SK-N-SH (cell line): Measurements from ENCODE around the gene TBL1XR1. TPM values are rescaled to one million over a fixed set of nuclear protein-coding genes. Genes with fewer than 3 reads are reported as not detected.

ENCODE experiments used
- CTCF ChIA-PET: fragments of 300-600, 350-600 bp; formaldehyde crosslinking; extraction: SDS; loops from one replicate; lab custom pipeline; 2021; lab: Yijun Ruan, JAX
- POLR2A ChIA-PET: fragments of 350-600 bp; sonication (Branson Sonifier 250); formaldehyde crosslinking; extraction: SDS; loops from one replicate; lab custom pipeline; 2020; ENCODE audit warnings: antibody characterized with exemption, inconsistent platforms; lab: Yijun Ruan, JAX
- DNase-seq: peaks from one replicate; pipeline ENCODE4 v3.0.0; 2012
- H2AFZ ChIP-seq: fragments of 200-600 bp; sonication (generic); 2 replicates; pipeline ENCODE4 v1.8.1; 2016; ENCODE audit warnings: antibody characterized with exemption, mild to moderate bottlenecking, low read depth
- H3F3A ChIP-seq: fragments of 200-600 bp; sonication (generic); replicated peaks from 2 replicates; pipeline ENCODE3; 2016; ENCODE audit warnings: antibody characterized with exemption, mild to moderate bottlenecking; ENCODE audit not compliant: insufficient read depth
- H3K27ac ChIP-seq, 2 experiments: fragments of 200-500 bp in 1 of 2; fragments of 200-600 bp in 1 of 2; sonication (Bioruptor generic) in 1 of 2; sonication (generic), shearing (Covaris generic) in 1 of 2; 2 replicates each; pipeline versions ENCODE4 v1.5.1 to v1.6.1; 2014 to 2016; ENCODE audit warnings: low read depth in 2 of 2, inconsistent platforms in 1 of 2, low read length in 1 of 2, mild to moderate bottlenecking in 1 of 2, mixed read lengths in 1 of 2
- H3K27me3 ChIP-seq: fragments of 200-600 bp; sonication (generic), shearing (Covaris generic); 2 replicates; pipeline ENCODE4 v1.6.1; 2016; ENCODE audit warnings: mixed run types; ENCODE audit not compliant: insufficient read depth
- H3K36me3 ChIP-seq, 2 experiments: fragments of 200-500 bp in 1 of 2; fragments of 200-600 bp in 1 of 2; sonication (Bioruptor generic) in 1 of 2; sonication (generic) in 1 of 2; replicated peaks in 1 of 2; 2 replicates each; pipeline versions ENCODE3 to v1.5.1; 2014 to 2016; ENCODE audit warnings: low read length in 1 of 2, mild to moderate bottlenecking in 1 of 2; ENCODE audit not compliant: insufficient read depth in 2 of 2, control insufficient read depth in 1 of 2
- H3K4me1 ChIP-seq, 2 experiments: fragments of 200-500 bp in 1 of 2; fragments of 200-600 bp in 1 of 2; sonication (Bioruptor generic) in 1 of 2; sonication (generic), shearing (Covaris generic) in 1 of 2; 2 replicates each; pipeline versions ENCODE4 v1.5.1 to v1.6.1; 2014 to 2016; ENCODE audit warnings: low read depth in 1 of 2, low read length in 1 of 2, mixed run types in 1 of 2; ENCODE audit not compliant: insufficient read depth in 2 of 2, control insufficient read depth in 1 of 2
- H3K4me2 ChIP-seq: fragments of 200-600 bp; sonication (generic), shearing (Covaris generic); 2 replicates; pipeline ENCODE4 v1.6.1; 2017; ENCODE audit warnings: mixed run types
- H3K4me3 ChIP-seq, 2 experiments: fragments of 200-500 bp in 1 of 2; fragments of 200-600 bp in 1 of 2; sonication (Bioruptor generic) in 1 of 2; sonication (generic), shearing (Covaris generic) in 1 of 2; 2 replicates each; pipeline versions ENCODE4 v1.5.1 to v1.8.1; 2014 to 2016; ENCODE audit warnings: low read depth in 2 of 2, inconsistent platforms in 1 of 2, low read length in 1 of 2, mild to moderate bottlenecking in 1 of 2, mixed read lengths in 1 of 2, moderate library complexity in 1 of 2
- H3K79me2 ChIP-seq: fragments of 200-600 bp; sonication (generic); 2 replicates; pipeline ENCODE4 v1.8.1; 2017; ENCODE audit warnings: mild to moderate bottlenecking; ENCODE audit not compliant: insufficient read depth
- H3K9ac ChIP-seq: fragments of 200-600 bp; sonication (generic); 2 replicates; pipeline ENCODE4 v1.6.1; 2017; ENCODE audit warnings: mixed run types
- H3K9me2 ChIP-seq: fragments of 200-600 bp; sonication (generic); 2 replicates; pipeline ENCODE4 v1.6.1; 2017; ENCODE audit warnings: mixed run types
- H3K9me3 ChIP-seq: fragments of 200-600 bp; sonication (generic); 2 replicates; pipeline ENCODE4 v1.6.1; 2017; ENCODE audit warnings: mixed run types, mild to moderate bottlenecking, moderate library complexity
- H4K20me1 ChIP-seq: fragments of 200-600 bp; sonication (generic); 2 replicates; pipeline ENCODE4 v1.6.1; 2017; ENCODE audit warnings: mild to moderate bottlenecking, mixed run types; ENCODE audit not compliant: insufficient read depth
- ELF1 ChIP-seq: IDR thresholded peaks from 2 replicates; pipeline ENCODE4 v1.4.0; 2012
- EP300 ChIP-seq, 2 experiments: IDR thresholded peaks; 2 replicates each; pipeline versions ENCODE4 v1.4.0 to v1.6.1; 2012; ENCODE audit warnings: borderline replicate concordance in 1 of 2, low read depth in 1 of 2, low read length in 1 of 2
- FOXJ3 ChIP-seq: sonication (generic); formaldehyde crosslinking; IDR thresholded peaks from 2 replicates; pipeline ENCODE4 v1.5.1; 2020; ENCODE audit warnings: mild to moderate bottlenecking, missing genetic modification reagents
- FOXM1 ChIP-seq: IDR thresholded peaks from 2 replicates; pipeline ENCODE4 v1.4.0; 2012; ENCODE audit warnings: low read depth, mild to moderate bottlenecking
- MXI1 ChIP-seq: IDR thresholded peaks from 2 replicates; pipeline ENCODE4 v1.6.1; 2012; ENCODE audit warnings: mild to moderate bottlenecking, low read depth, low read length, improper control_type of control experiment
- NRF1 ChIP-seq: IDR thresholded peaks from 2 replicates; pipeline ENCODE4 v1.6.1; 2012; ENCODE audit warnings: low read depth, mild to moderate bottlenecking, low read length
- POLR2AphosphoS5 ChIP-seq: IDR thresholded peaks from 2 replicates; pipeline ENCODE4 v1.6.1; 2012; ENCODE audit warnings: low read depth, low read length
- RAD21 ChIP-seq: IDR thresholded peaks from 2 replicates; pipeline ENCODE4 v1.6.1; 2012; ENCODE audit warnings: mild to moderate bottlenecking, low read length
- RFX5 ChIP-seq: IDR thresholded peaks from 2 replicates; pipeline ENCODE4 v1.6.1; 2012; ENCODE audit warnings: mild to moderate bottlenecking, improper control_type of control experiment, low read length
- RXRA ChIP-seq: IDR thresholded peaks from 2 replicates; pipeline ENCODE4 v1.4.0; 2012; ENCODE audit warnings: low read depth, mild to moderate bottlenecking, borderline replicate concordance
- SMC3 ChIP-seq: IDR thresholded peaks from 2 replicates; pipeline ENCODE4 v1.6.1; 2012; ENCODE audit warnings: low read depth, low read length, improper control_type of control experiment
- TAF1 ChIP-seq: IDR thresholded peaks from 2 replicates; pipeline ENCODE4 v1.6.1; 2012; ENCODE audit warnings: low read depth, mild to moderate bottlenecking, low read length, moderate library complexity, borderline replicate concordance
- WGBS: methylation state at CpG from one replicate; pipeline ENCODE4 v1.1.6; 2017; ENCODE audit warnings: low lambda C conversion rate; 5-methylcytosine and 5-hydroxymethylcytosine counted together
- polyA plus RNA-seq, 3 experiments: library from polyadenylated mRNA; depleted of rRNA; stranded (reverse); fragments of >200 nt; gene quantifications; 2 replicates each; pipeline ENCODE4 v1.2.3, GENCODE V29; 2012
- TF ChIP-seq, protein P1 (sequence below): IDR thresholded peaks from 2 replicates; pipeline ENCODE4; 2012
- TF ChIP-seq, protein P2 (sequence below): fragments of 150-350 bp; IDR thresholded peaks from 2 replicates; pipeline ENCODE4 v1.6.1; 2017; ENCODE audit warnings: antibody characterized with exemption, low read length, low read depth, borderline replicate concordance
- TF ChIP-seq, protein P3 (sequence below): IDR thresholded peaks from 2 replicates; pipeline ENCODE4 v1.4.0; 2012; ENCODE audit warnings: low read depth, borderline replicate concordance
- TF ChIP-seq, protein P4 (sequence below): fragments of 200-600 bp; sonication (generic); IDR thresholded peaks from 2 replicates; pipeline ENCODE4 v1.6.1; 2017; ENCODE audit warnings: antibody characterized with exemption, mild to moderate bottlenecking, moderate library complexity

Gene TBL1XR1
- polyA plus RNA-seq, 1 of the 3 experiments (the other 2 are of a cell fraction) = 20.9 TPM

DNA sequence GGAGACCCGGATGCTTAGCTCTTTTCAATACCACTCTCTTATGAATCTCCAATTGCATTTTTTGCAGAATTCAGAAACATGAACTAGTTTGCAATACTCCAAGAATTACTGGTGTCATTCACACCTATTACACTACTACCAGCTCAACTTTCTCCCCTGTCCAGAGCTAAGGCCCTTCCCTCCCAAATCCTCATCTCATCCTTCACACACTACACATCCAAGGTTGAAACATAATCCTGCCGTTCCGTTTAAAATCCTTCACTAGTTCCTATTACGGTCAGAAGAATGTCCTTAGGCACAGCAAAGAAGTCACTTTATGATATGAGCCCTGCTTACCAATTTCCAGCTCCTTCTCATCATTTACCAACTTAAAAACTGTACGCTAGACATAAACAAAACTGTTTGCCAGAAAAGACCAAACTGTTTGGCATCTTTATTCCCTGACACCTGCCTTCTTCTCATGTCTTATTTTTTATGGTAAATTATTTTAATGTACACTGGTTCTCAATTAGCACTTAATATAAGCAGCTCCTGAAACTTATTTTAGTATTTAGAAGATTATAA lies 22.6 kb downstream of the TBL1XR1 start:
- ChIA-PET POLR2A (no interaction called here), CTCF (interaction anchor here (0.9 to 1.0 kb wide), 2 partner anchors 16 to 185 kb away, joined by 3 read pairs; no protein-coding TSS in a partner anchor)
- TF ChIP-seq, protein P1, sequence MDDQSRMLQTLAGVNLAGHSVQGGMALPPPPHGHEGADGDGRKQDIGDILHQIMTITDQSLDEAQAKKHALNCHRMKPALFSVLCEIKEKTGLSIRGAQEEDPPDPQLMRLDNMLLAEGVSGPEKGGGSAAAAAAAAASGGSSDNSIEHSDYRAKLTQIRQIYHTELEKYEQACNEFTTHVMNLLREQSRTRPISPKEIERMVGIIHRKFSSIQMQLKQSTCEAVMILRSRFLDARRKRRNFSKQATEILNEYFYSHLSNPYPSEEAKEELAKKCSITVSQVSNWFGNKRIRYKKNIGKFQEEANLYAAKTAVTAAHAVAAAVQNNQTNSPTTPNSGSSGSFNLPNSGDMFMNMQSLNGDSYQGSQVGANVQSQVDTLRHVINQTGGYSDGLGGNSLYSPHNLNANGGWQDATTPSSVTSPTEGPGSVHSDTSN = no peak
- TF ChIP-seq EP300 (IDR thresholded peaks at IDR 0.05; ENCODE audit: borderline replicate concordance in 1 of 2, low read depth in 1 of 2, low read length in 1 of 2) (no peak), RAD21 (no peak), TAF1 (no peak), FOXM1 (no peak), NRF1 (no peak), RXRA (no peak)
- TF ChIP-seq, protein P2, sequence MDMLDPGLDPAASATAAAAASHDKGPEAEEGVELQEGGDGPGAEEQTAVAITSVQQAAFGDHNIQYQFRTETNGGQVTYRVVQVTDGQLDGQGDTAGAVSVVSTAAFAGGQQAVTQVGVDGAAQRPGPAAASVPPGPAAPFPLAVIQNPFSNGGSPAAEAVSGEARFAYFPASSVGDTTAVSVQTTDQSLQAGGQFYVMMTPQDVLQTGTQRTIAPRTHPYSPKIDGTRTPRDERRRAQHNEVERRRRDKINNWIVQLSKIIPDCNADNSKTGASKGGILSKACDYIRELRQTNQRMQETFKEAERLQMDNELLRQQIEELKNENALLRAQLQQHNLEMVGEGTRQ = no peak

DNA sequence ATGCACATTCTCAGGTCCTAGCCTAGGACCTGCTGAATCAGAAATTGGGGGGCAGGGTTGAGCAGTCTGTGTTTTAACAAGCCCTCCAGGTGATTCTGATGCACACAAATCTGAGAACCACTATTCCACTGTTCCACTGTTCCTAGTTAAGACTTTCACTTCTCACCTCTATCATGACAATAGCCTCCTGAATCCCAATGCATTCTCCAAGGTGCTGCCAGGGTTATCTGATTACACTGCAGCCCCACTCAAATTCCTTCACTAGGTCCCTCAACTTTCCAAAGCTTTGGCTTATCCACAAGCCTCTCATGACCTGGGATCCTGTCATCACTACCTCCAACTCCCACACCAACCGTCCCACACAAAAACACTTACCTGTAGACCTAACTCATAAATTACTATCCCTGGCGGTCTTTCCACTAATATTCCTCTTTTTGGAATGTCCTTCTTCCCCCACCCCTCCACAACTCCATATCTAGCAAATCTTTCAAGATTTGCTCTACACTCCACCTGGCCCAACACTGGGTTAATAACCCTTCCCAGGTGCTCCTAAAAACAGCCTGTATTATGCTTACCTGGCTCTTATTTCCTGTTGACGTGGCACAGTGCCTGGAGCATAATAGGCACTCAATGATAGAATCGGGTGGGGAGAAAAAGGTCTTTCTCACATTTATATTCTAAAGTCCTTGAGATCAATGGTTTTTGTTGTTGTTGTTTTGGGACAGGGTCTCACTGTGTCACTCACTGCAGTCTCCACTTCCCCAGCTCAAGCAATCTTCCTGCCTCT lies 27.2 kb downstream of the TBL1XR1 start:
- H3K4me3 ChIP-seq = no peak overlapping the region
- TF ChIP-seq ELF1 (no peak), RFX5 (no peak), MXI1 (no peak), POLR2AphosphoS5 (no peak), FOXJ3 (no peak), SMC3 (no peak)
- TF ChIP-seq, protein P3, sequence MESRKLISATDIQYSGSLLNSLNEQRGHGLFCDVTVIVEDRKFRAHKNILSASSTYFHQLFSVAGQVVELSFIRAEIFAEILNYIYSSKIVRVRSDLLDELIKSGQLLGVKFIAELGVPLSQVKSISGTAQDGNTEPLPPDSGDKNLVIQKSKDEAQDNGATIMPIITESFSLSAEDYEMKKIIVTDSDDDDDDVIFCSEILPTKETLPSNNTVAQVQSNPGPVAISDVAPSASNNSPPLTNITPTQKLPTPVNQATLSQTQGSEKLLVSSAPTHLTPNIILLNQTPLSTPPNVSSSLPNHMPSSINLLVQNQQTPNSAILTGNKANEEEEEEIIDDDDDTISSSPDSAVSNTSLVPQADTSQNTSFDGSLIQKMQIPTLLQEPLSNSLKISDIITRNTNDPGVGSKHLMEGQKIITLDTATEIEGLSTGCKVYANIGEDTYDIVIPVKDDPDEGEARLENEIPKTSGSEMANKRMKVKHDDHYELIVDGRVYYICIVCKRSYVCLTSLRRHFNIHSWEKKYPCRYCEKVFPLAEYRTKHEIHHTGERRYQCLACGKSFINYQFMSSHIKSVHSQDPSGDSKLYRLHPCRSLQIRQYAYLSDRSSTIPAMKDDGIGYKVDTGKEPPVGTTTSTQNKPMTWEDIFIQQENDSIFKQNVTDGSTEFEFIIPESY = no peak
- TF ChIP-seq, protein P4, sequence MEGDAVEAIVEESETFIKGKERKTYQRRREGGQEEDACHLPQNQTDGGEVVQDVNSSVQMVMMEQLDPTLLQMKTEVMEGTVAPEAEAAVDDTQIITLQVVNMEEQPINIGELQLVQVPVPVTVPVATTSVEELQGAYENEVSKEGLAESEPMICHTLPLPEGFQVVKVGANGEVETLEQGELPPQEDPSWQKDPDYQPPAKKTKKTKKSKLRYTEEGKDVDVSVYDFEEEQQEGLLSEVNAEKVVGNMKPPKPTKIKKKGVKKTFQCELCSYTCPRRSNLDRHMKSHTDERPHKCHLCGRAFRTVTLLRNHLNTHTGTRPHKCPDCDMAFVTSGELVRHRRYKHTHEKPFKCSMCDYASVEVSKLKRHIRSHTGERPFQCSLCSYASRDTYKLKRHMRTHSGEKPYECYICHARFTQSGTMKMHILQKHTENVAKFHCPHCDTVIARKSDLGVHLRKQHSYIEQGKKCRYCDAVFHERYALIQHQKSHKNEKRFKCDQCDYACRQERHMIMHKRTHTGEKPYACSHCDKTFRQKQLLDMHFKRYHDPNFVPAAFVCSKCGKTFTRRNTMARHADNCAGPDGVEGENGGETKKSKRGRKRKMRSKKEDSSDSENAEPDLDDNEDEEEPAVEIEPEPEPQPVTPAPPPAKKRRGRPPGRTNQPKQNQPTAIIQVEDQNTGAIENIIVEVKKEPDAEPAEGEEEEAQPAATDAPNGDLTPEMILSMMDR = no peak
- no peak for DNase-seq
- no peaks in the 10 kb centered on the region for H3K27me3 ChIP-seq
- peaks cover 0 to 8% of the 10 kb centered on the region in 2 experiments for H3K36me3 ChIP-seq
- peaks cover 4% of the 10 kb centered on the region for H3F3A ChIP-seq
- H2AFZ ChIP-seq = no peak overlapping the region
- CTCF ChIA-PET = interaction anchor here (1.0 kb wide), 1 partner anchor 9 kb away, joined by 3 read pairs; no protein-coding TSS in a partner anchor
- H3K9me3 ChIP-seq = no peaks in the 10 kb centered on the region
- POLR2A ChIA-PET = no interaction called here
- H3K9me2 ChIP-seq = no peaks in the 10 kb centered on the region
- 97% methylated on average over 4 of the region's 4 CpGs for WGBS
- H3K4me2 ChIP-seq = no peak overlapping the region
- H3K4me1 ChIP-seq = peaks cover 0 to 3% of the 10 kb centered on the region in 2 experiments; a peak in 1 of 4 replicates
- peaks cover 99% of the 10 kb centered on the region for H3K79me2 ChIP-seq
- no peak overlapping the region for H3K27ac ChIP-seq
- no peak overlapping the region for H3K9ac ChIP-seq
- peaks cover 91% of the 10 kb centered on the region for H4K20me1 ChIP-seq

More for the DNA sequence above, 22.6 kb downstream of the TBL1XR1 start:
- no peak overlapping the region for H3K9ac ChIP-seq
- H3K4me2 ChIP-seq = no peak overlapping the region
- peaks cover 98% of the 10 kb centered on the region for H3K79me2 ChIP-seq
- peaks cover 0 to 3% of the 10 kb centered on the region in 2 experiments; a peak in 2 of 4 replicates for H3K4me1 ChIP-seq
- H2AFZ ChIP-seq = no peak overlapping the region
- peaks cover 12% of the 10 kb centered on the region for H3F3A ChIP-seq
- H3K36me3 ChIP-seq = peaks cover 0 to 11% of the 10 kb centered on the region in 2 experiments
- no peaks in the 10 kb centered on the region for H3K9me2 ChIP-seq
- DNase-seq = no peak
- peaks cover 90% of the 10 kb centered on the region for H4K20me1 ChIP-seq
- no peaks in the 10 kb centered on the region for H3K27me3 ChIP-seq
- H3K27ac ChIP-seq = no peak overlapping the region
- no peaks in the 10 kb centered on the region for H3K9me3 ChIP-seq
- H3K4me3 ChIP-seq = no peak overlapping the region
- 90% methylated on average over 5 of the region's 5 CpGs for WGBS
